SK-N-MC (cell line): ENCODE measurements around the gene RGS13.

Experiments used
- DNase-seq: peaks from one replicate; pipeline ENCODE4 v3.0.0-alpha.2; 2011; ENCODE audit warnings: low read depth, low spot score
- H3K27ac ChIP-seq: fragments of 200-600 bp; sonication (generic); 2 replicates; pipeline ENCODE4 v1.5.1; 2016; ENCODE audit warnings: mixed run types
- H3K36me3 ChIP-seq: fragments of 200-600 bp; sonication (generic); 2 replicates; pipeline ENCODE4 v1.6.1; 2017; ENCODE audit warnings: antibody characterized with exemption, low read length, mixed read lengths; ENCODE audit not compliant: insufficient read depth
- H3K4me3 ChIP-seq: fragments of 200-600 bp; sonication (generic); 2 replicates; pipeline ENCODE4 v1.5.1; 2016
- H3K9ac ChIP-seq: fragments of 200-600 bp; sonication (generic); 2 replicates; pipeline ENCODE4 v1.8.0; 2017; ENCODE audit warnings: mixed run types, mixed read lengths; ENCODE audit not compliant: insufficient read length
- H3K9me3 ChIP-seq: fragments of 200-600 bp; sonication (generic); 2 replicates; pipeline ENCODE4 v1.6.1; 2017; ENCODE audit warnings: low read depth, mild to moderate bottlenecking, antibody characterized with exemption, low read length, moderate library complexity, mixed read lengths
- EZH2 ChIP-seq: fragments of 200-600 bp; sonication (generic); IDR thresholded peaks from one replicate; pipeline ENCODE4 v1.6.1; 2017; ENCODE audit warnings: antibody characterized with exemption
- FOXP2 ChIP-seq: optimal IDR thresholded peaks from 2 replicates; pipeline ENCODE3; 2011; ENCODE audit warnings: mild to moderate bottlenecking, moderate library complexity; ENCODE audit not compliant: insufficient read depth; ENCODE audit errors: extremely low read length, control extremely low read depth
- POLR2AphosphoS5 ChIP-seq: IDR thresholded peaks from 2 replicates; pipeline ENCODE4 v1.6.1; 2012; ENCODE audit warnings: mild to moderate bottlenecking, low read depth, low read length, borderline replicate concordance

Gene RGS13

GRCh38 chr1:192635939-192636338, at the start of gene RGS13:
Gene RGS13 (plus strand): TSS chr1:192636147. CDS start chr1:192644335, 8,188 bp downstream.
- no peaks in the 10 kb centered on the region for H3K36me3 ChIP-seq
- no peak within 1 kb of the TSS for H3K4me3 ChIP-seq
- no peaks in the 10 kb centered on the region for H3K9me3 ChIP-seq
- no peak within 1 kb of the TSS for H3K27ac ChIP-seq
- DNase-seq = no peak
- no peak for TF ChIP-seq POLR2AphosphoS5
- TF ChIP-seq EZH2 = no peak
- TF ChIP-seq FOXP2 = no peak
- no peak within 1 kb of the TSS for H3K9ac ChIP-seq

- Histone ChIP-seq H3K27ac (no peak overlapping the region), H3K9me3 (no peaks in the 10 kb centered on the region), H3K4me3 (no peak overlapping the region), H3K36me3 (no peaks in the 10 kb centered on the region), H3K9ac (no peak overlapping the region)
- no peak for DNase-seq
- TF ChIP-seq FOXP2 = no peak
- no peak for TF ChIP-seq EZH2
- no peak for TF ChIP-seq POLR2AphosphoS5
Observed at GRCh38 chr1:192587386-192588266, 48.3 kb upstream of the RGS13 start.

GRCh38 chr1:192588546-192588945, 47.4 kb upstream of the RGS13 start:
- TF ChIP-seq FOXP2 = no peak
- TF ChIP-seq EZH2 = no peak
- no peak for TF ChIP-seq POLR2AphosphoS5
- Histone ChIP-seq H3K4me3 (no peak overlapping the region), H3K36me3 (no peaks in the 10 kb centered on the region), H3K9ac (no peak overlapping the region), H3K27ac (no peak overlapping the region), H3K9me3 (no peaks in the 10 kb centered on the region)
- no peak for DNase-seq

GRCh38 chr1:192589813-192590212, 46.1 kb upstream of the RGS13 start:
- Histone ChIP-seq H3K27ac (no peak overlapping the region), H3K4me3 (no peak overlapping the region), H3K9ac (no peak overlapping the region), H3K9me3 (no peaks in the 10 kb centered on the region), H3K36me3 (no peaks in the 10 kb centered on the region)
- no peak for DNase-seq
- TF ChIP-seq FOXP2 = no peak

- Histone ChIP-seq H3K9ac (no peak overlapping the region), H3K27ac (no peak overlapping the region), H3K36me3 (no peaks in the 10 kb centered on the region), H3K9me3 (no peaks in the 10 kb centered on the region), H3K4me3 (no peak overlapping the region)
- no peak for DNase-seq
- TF ChIP-seq FOXP2 = no peak
- TF ChIP-seq EZH2 = no peak
- TF ChIP-seq POLR2AphosphoS5 = no peak
Observed at GRCh38 chr1:192592517-192592916, 43.4 kb upstream of the RGS13 start.

- no peak for DNase-seq
Observed at GRCh38 chr1:192592981-192593708, 42.8 kb upstream of the RGS13 start.

GRCh38 chr1:192595299-192595698, 40.6 kb upstream of the RGS13 start:
- Histone ChIP-seq H3K27ac (no peak overlapping the region), H3K9ac (no peak overlapping the region), H3K36me3 (no peaks in the 10 kb centered on the region), H3K4me3 (no peak overlapping the region), H3K9me3 (no peaks in the 10 kb centered on the region)
- TF ChIP-seq FOXP2 (no peak), POLR2AphosphoS5 (no peak), EZH2 (no peak)
- no peak for DNase-seq

More at GRCh38 chr1:192592981-192593708, 42.8 kb upstream of the RGS13 start:
- Histone ChIP-seq H3K27ac (no peak overlapping the region), H3K36me3 (no peaks in the 10 kb centered on the region), H3K9ac (no peak overlapping the region), H3K9me3 (no peaks in the 10 kb centered on the region), H3K4me3 (no peak overlapping the region)
- TF ChIP-seq FOXP2 (no peak), EZH2 (no peak), POLR2AphosphoS5 (no peak)

GRCh38 chr1:192598589-192598988, 37.4 kb upstream of the RGS13 start:
- Histone ChIP-seq H3K27ac (no peak overlapping the region), H3K36me3 (no peaks in the 10 kb centered on the region), H3K9ac (no peak overlapping the region), H3K4me3 (no peak overlapping the region), H3K9me3 (no peaks in the 10 kb centered on the region)
- TF ChIP-seq POLR2AphosphoS5 = no peak
- no peak for TF ChIP-seq FOXP2
- TF ChIP-seq EZH2 = no peak
- no peak for DNase-seq
